AG08395 (cell line): ENCODE measurements around the gene ABL2.
"Not testable (repeated sequence)": the region's sequence is repeated elsewhere in the genome, so short reads cannot be mapped to it uniquely, and the experiment has no call there.

ENCODE experiments used
- DNase-seq: peaks from one replicate; pipeline ENCODE4 v3.0.0; 2012; ENCODE audit warnings: mixed read lengths, low spot score

ABL2 gene

GRCh38 chr1:179169616-179170467 lies 59.6 kb downstream of the ABL2 start:
- peak; percentile 61 for DNase-seq

- DNase-seq, result no peak
These were observed 60.9 kb downstream of the ABL2 start for GRCh38 chr1:179168536-179168935.

GRCh38 chr1:179167955-179168354 lies 61.5 kb downstream of the ABL2 start:
- DNase-seq, result no peak

GRCh38 chr1:179167418-179167777 lies 62.1 kb downstream of the ABL2 start:
- no peak for DNase-seq

- no peak for DNase-seq
These were observed 62.6 kb downstream of the ABL2 start for GRCh38 chr1:179166663-179167417.

- peak; percentile 20 for DNase-seq
These were observed 65.0 kb downstream of the ABL2 start for GRCh38 chr1:179164494-179164893.

GRCh38 chr1:179156708-179157107 lies 72.8 kb downstream of the ABL2 start:
- DNase-seq, result no peak

GRCh38 chr1:179156026-179156425 lies 73.5 kb downstream of the ABL2 start:
- no peak for DNase-seq

- no peak for DNase-seq
These were observed 73.9 kb downstream of the ABL2 start for GRCh38 chr1:179155615-179156014.

- no peak for DNase-seq
These were observed 75.0 kb downstream of the ABL2 start for GRCh38 chr1:179154437-179154836.

- no peak for DNase-seq
These were observed 76.3 kb downstream of the ABL2 start for GRCh38 chr1:179153217-179153616.

GRCh38 chr1:179151908-179152682 lies 77.4 kb downstream of the ABL2 start:
- no peak for DNase-seq

- DNase-seq, result no peak
These were observed 82.6 kb downstream of the ABL2 start for GRCh38 chr1:179146911-179147310.

- no peak for DNase-seq
These were observed 83.0 kb downstream of the ABL2 start for GRCh38 chr1:179146476-179146875.

- DNase-seq, result no peak
These were observed 84.0 kb downstream of the ABL2 start for GRCh38 chr1:179145521-179145920.

GRCh38 chr1:179144626-179145025 lies 84.9 kb downstream of the ABL2 start:
- DNase-seq, result no peak

- DNase-seq, result peak; percentile 75
These were observed 86.2 kb downstream of the ABL2 start for GRCh38 chr1:179143322-179143721.

- peak; percentile 87 for DNase-seq
These were observed 86.6 kb downstream of the ABL2 start for GRCh38 chr1:179142889-179143299.

- peak; percentile 57 for DNase-seq
These were observed 87.8 kb downstream of the ABL2 start for GRCh38 chr1:179141592-179142251.

- not testable (repeated sequence) for DNase-seq
These were observed 90.7 kb downstream of the ABL2 start for GRCh38 chr1:179138755-179139154.

GRCh38 chr1:179137617-179138255 lies 91.7 kb downstream of the ABL2 start:
- no peak for DNase-seq
